Adrenal gland (tissue), 5 donors: ENCODE measurements around the gene VSIG4.

Experiments used
- CTCF ChIP-seq, 6 experiments: fragments of 450-650 bp in 4 of 6; fragments of 200-600 bp in 2 of 6; sonication (generic) in 1 of 6; IDR thresholded peaks; 1 replicate in 5 of 6; 2 replicates in 1 of 6; pipeline versions ENCODE4 v1.5.1 to v1.8.0; 2016 to 2021; ENCODE audit warnings: antibody characterized with exemption in 6 of 6, mild to moderate bottlenecking in 2 of 6, moderate library complexity in 1 of 6
- POLR2A ChIP-seq, 2 donors: fragments of 450-650 bp; IDR thresholded peaks; one replicate each; pipeline ENCODE4 v1.6.1; 2017; ENCODE audit warnings: antibody characterized with exemption in 2 of 2, mild to moderate bottlenecking in 2 of 2, moderate library complexity in 1 of 2
- donor health status: DM: no; HTN: no; CAD: no.

GRCh38 chrX:65976161-65976560 is 63.7 kb downstream of the VSIG4 start:
- TF ChIP-seq POLR2A (IDR thresholded peaks at IDR 0.05) (no peak), CTCF (IDR thresholded peaks at IDR 0.05) (no peak)
